Calu3 (cell line): ENCODE results near the gene RDH8. TPM values are rescaled to one million over a fixed set of nuclear protein-coding genes. Genes with fewer than 3 reads are reported as not detected.

Experiments used
- BruUV-seq: library from RNA; stranded (reverse); fragments of 400-500 nt; replicated peaks from 2 replicates; lab custom pipeline; 2021; lab: Mats Ljungman, UMichigan
- CTCF ChIA-PET: fragments of 300-600 bp; sonication (Branson Sonifier 250); formaldehyde crosslinking; loops from one replicate; lab custom pipeline; 2022; ENCODE audit warnings: antibody characterized with exemption; lab: Charles Lee
- DNase-seq: peaks from one replicate; pipeline ENCODE4 v3.0.0; 2022
- H3K27ac Mint-ChIP-seq: one replicate; pipeline ENCODE4 v1.8.0; 2022; ENCODE audit warnings: mixed read lengths; ENCODE audit not compliant: unreplicated experiment
- H3K27me3 Mint-ChIP-seq: one replicate; pipeline ENCODE4 v1.8.0; 2022; ENCODE audit warnings: mixed read lengths; ENCODE audit not compliant: unreplicated experiment
- H3K36me3 Mint-ChIP-seq: one replicate; pipeline ENCODE4 v1.8.0; 2022; ENCODE audit warnings: mild to moderate bottlenecking, moderate library complexity, mixed read lengths; ENCODE audit not compliant: insufficient read depth, unreplicated experiment
- H3K4me1 Mint-ChIP-seq: one replicate; pipeline ENCODE4 v1.8.0; 2022; ENCODE audit warnings: mild to moderate bottlenecking, low read depth, mixed read lengths; ENCODE audit not compliant: unreplicated experiment
- H3K4me3 Mint-ChIP-seq: one replicate; pipeline ENCODE4 v1.8.0; 2022; ENCODE audit warnings: mild to moderate bottlenecking, low read depth, moderate library complexity, mixed read lengths; ENCODE audit not compliant: unreplicated experiment
- H3K9me3 Mint-ChIP-seq: one replicate; pipeline ENCODE4 v1.8.0; 2022; ENCODE audit warnings: low read depth, mixed read lengths; ENCODE audit not compliant: unreplicated experiment
- intact Hi-C: fragments of 100-400 bp; cut with micrococcal nuclease; formaldehyde crosslinking; loops from one replicate; pipeline ENCODE4 v1.10.0; 2022; ENCODE audit not compliant: unreplicated experiment
- total RNA-seq: library from RNA; stranded (reverse); gene quantifications from 2 replicates; pipeline ENCODE4 v1.2.3, GENCODE V29; 2022
- TF ChIP-seq, protein P1 (sequence below): fragments of 200-600 bp; IDR thresholded peaks from one replicate; pipeline ENCODE4 v1.8.0; 2022; ENCODE audit warnings: antibody characterized with exemption; ENCODE audit not compliant: unreplicated experiment

Gene RDH8
- total RNA-seq, 1 experiment from 2014 or later = not detected

DNA sequence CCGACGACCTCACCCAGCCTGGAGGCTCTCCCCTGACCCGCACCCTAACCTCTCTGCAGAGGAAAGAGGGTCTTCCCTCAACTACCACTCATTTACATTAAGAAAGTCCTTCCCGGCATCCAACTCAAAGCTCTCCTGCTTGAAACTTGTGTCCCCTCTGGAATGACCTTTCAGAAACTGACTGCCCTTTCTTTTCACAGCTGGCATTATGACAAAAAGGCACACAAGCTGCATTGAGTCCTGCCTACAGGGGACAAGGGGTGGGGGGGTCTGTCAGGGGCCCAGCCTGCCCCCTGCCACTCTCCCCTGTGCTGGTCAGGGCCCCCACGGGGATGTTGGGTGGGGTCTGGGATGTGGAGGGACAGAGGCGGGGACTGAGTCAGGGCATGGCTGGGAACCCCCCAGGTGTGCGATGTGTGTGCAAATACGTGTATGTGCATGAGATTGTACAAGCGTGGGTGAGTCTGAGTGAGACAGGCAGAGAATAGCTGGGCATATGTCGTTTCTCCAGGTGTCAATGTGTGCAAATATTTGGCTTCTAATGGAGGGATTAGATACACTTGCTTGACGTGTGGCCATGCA is 5.0 kb upstream of the RDH8 start:
- BruUV-seq = no TSS peak
- no peaks in the 10 kb centered on the region for H3K9me3 Mint-ChIP-seq
- H3K4me3 Mint-ChIP-seq = peak overlapping the region; percentile 2
- peaks cover 77% of the 10 kb centered on the region for H3K27me3 Mint-ChIP-seq
- CTCF ChIA-PET = interaction anchor here (1.0 kb wide), 1 partner anchor 26 kb away, joined by 3 read pairs; no protein-coding TSS in a partner anchor
- peaks cover 19% of the 10 kb centered on the region for H3K4me1 Mint-ChIP-seq
- peak overlapping the region; percentile 14 for H3K27ac Mint-ChIP-seq
- DNase-seq = no peak
- TF ChIP-seq, protein P1, sequence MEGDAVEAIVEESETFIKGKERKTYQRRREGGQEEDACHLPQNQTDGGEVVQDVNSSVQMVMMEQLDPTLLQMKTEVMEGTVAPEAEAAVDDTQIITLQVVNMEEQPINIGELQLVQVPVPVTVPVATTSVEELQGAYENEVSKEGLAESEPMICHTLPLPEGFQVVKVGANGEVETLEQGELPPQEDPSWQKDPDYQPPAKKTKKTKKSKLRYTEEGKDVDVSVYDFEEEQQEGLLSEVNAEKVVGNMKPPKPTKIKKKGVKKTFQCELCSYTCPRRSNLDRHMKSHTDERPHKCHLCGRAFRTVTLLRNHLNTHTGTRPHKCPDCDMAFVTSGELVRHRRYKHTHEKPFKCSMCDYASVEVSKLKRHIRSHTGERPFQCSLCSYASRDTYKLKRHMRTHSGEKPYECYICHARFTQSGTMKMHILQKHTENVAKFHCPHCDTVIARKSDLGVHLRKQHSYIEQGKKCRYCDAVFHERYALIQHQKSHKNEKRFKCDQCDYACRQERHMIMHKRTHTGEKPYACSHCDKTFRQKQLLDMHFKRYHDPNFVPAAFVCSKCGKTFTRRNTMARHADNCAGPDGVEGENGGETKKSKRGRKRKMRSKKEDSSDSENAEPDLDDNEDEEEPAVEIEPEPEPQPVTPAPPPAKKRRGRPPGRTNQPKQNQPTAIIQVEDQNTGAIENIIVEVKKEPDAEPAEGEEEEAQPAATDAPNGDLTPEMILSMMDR = no peak
- intact Hi-C loops = no loop called here
- peaks cover 10% of the 10 kb centered on the region for H3K36me3 Mint-ChIP-seq

DNA sequence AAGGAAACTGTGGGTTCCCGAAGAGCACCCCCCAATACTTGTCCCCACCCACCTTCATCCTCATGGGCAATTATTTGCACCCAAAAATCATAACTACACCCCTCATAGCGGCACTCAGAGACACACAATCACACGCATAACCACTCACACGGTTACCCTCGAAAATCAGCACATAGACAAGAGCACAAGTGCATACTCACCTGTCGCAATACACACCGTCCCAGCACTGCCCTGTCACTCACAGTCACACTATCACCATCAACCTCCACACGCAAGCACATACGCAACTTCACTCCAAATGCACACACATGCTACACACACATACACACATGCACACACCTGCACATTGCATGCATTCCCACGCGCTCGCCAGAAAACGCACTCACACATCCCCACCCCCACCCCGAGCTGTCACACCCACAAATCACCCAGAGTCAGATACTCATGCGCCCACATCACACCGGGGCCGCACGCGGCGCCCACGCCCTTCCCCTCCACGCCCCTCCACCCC is 3.5 kb upstream of the RDH8 start:
- H3K36me3 Mint-ChIP-seq = peaks cover 10% of the 10 kb centered on the region
- peak overlapping the region; percentile 16 for H3K4me3 Mint-ChIP-seq
- no TSS peak for BruUV-seq
- H3K9me3 Mint-ChIP-seq = no peaks in the 10 kb centered on the region
- H3K4me1 Mint-ChIP-seq = peaks cover 19% of the 10 kb centered on the region
- no peak overlapping the region for H3K27ac Mint-ChIP-seq
- no peak for DNase-seq
- TF ChIP-seq, protein P1 = no peak
- intact Hi-C loops = no loop called here
- CTCF ChIA-PET = interaction anchor here (0.6 to 1.4 kb wide), 3 partner anchors 10 to 95 kb away, joined by 4 to 6 read pairs (median 5); no protein-coding TSS in a partner anchor
- peaks cover 86% of the 10 kb centered on the region for H3K27me3 Mint-ChIP-seq

DNA sequence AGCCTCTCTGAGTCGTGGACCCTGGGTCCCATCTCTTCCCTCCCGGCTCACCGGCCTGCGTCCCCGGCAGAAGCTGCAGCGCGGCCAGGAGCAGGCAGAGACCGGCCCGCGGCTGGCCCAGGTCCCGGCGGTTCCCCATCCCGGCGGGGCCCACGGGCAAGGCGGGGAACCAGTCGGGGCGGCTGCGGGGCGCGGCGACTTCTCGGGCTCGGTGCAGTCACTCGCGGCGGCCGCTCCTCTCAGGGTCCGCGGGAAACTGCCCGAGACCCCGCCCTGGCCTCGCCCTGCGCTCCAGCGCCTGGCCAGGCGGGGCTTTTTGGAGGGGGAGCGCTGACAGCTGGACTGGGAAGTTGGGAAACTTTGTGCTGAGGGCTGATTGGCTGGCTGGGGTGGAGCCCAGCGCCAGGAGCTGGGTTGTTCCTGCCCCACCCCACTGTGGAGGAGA is 3.0 kb upstream of the RDH8 start, which contains the start of gene COL5A3:
Gene COL5A3, minus strand, starts transcription at position 258 of the 445 bp plus-strand sequence. Its CDS starts 119 bp downstream, at position 139.
- DNase-seq = no peak
- H3K4me3 Mint-ChIP-seq = peak within 1 kb of the TSS; percentile 16
- intact Hi-C loops = no loop called here
- CTCF ChIA-PET = interaction anchor here (0.6 kb wide), 1 partner anchor 94 kb away, joined by 6 read pairs; no protein-coding TSS in a partner anchor
- no peak within 1 kb of the TSS for H3K27ac Mint-ChIP-seq
- H3K9me3 Mint-ChIP-seq = no peaks in the 10 kb centered on the region
- TF ChIP-seq, protein P1 = no peak
- H3K4me1 Mint-ChIP-seq = peaks cover 19% of the 10 kb centered on the region
- peaks cover 86% of the 10 kb centered on the region for H3K27me3 Mint-ChIP-seq
- peaks cover 10% of the 10 kb centered on the region for H3K36me3 Mint-ChIP-seq
- no TSS peak for BruUV-seq

DNA sequence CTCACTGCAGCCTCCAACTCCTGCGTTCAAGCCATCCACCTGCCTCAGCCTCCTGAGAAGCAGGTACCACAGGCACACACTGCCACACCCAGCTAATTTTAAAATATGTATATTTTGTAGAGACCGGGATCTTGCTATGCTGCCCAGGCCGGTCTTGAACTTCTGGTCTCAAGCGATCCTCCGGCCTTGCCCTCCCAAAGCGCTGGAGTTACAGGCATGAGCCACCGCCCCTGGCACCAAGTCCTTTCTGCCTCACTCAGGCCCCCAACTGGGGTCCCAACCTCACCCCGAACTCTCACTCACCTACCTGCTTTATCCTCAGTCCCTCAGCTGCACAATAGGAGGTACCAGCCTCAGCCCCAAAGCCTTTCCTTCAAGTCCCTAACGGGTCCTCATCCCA is 2.3 kb upstream of the RDH8 start:
- no TSS peak for BruUV-seq
- no peak overlapping the region for H3K4me3 Mint-ChIP-seq
- intact Hi-C loops = no loop called here
- H3K27ac Mint-ChIP-seq = no peak overlapping the region
- CTCF ChIA-PET = no interaction called here
- DNase-seq = no peak
- peaks cover 86% of the 10 kb centered on the region for H3K27me3 Mint-ChIP-seq
- H3K36me3 Mint-ChIP-seq = peaks cover 5% of the 10 kb centered on the region
- H3K9me3 Mint-ChIP-seq = no peaks in the 10 kb centered on the region
- TF ChIP-seq, protein P1 = no peak
- H3K4me1 Mint-ChIP-seq = peaks cover 19% of the 10 kb centered on the region
